Neuronal stem cell (in vitro differentiated cells): ENCODE results near the gene CDH12.

ENCODE experiments used
- DNase-seq: peaks from one replicate; pipeline ENCODE4 v3.0.0-alpha.2; 2013; ENCODE audit warnings: low spot score
- H2AFZ ChIP-seq: one replicate; pipeline ENCODE4 v1.6.1; 2013; ENCODE audit warnings: mild to moderate bottlenecking, low read length, inconsistent platforms
- H2AK5ac ChIP-seq: 2 replicates; pipeline ENCODE4 v1.6.1; 2013; ENCODE audit warnings: low read depth, mild to moderate bottlenecking, inconsistent platforms, low read length, moderate library complexity, mixed read lengths
- H2BK120ac ChIP-seq: 2 replicates; pipeline ENCODE4 v1.6.1; 2013; ENCODE audit warnings: low read depth, mild to moderate bottlenecking, inconsistent platforms, low read length, moderate library complexity, mixed read lengths
- H2BK12ac ChIP-seq: one replicate; pipeline ENCODE4 v1.6.1; 2013; ENCODE audit warnings: low read length, inconsistent platforms
- H2BK15ac ChIP-seq: 2 replicates; pipeline ENCODE4 v1.6.1; 2013; ENCODE audit warnings: mild to moderate bottlenecking, low read length, inconsistent platforms, mixed read lengths
- H2BK5ac ChIP-seq: one replicate; pipeline ENCODE4 v1.6.1; 2013; ENCODE audit warnings: inconsistent platforms, mild to moderate bottlenecking, low read length, moderate library complexity
- H3K14ac ChIP-seq: one replicate; pipeline ENCODE4 v1.6.1; 2013; ENCODE audit warnings: low read length, inconsistent platforms
- H3K18ac ChIP-seq: 2 replicates; pipeline ENCODE4 v1.6.1; 2013; ENCODE audit warnings: low read length, inconsistent platforms
- H3K23ac ChIP-seq: 2 replicates; pipeline ENCODE4 v1.6.1; 2013; ENCODE audit warnings: low read depth, mild to moderate bottlenecking, mixed read lengths, low read length, inconsistent platforms; ENCODE audit not compliant: poor library complexity
- H3K27ac ChIP-seq: replicated peaks from 3 replicates; pipeline ENCODE4 v1.5.1; 2013; ENCODE audit warnings: low read length, inconsistent platforms
- H3K27me3 ChIP-seq, 3 experiments: 2 replicates each; pipeline ENCODE4 v1.6.1; 2013; ENCODE audit warnings: low read length in 3 of 3, mild to moderate bottlenecking in 2 of 3, inconsistent platforms in 1 of 3, low read depth in 1 of 3, mixed read lengths in 1 of 3, moderate library complexity in 1 of 3; ENCODE audit not compliant: control insufficient read depth in 3 of 3, insufficient read depth in 3 of 3
- H3K36me3 ChIP-seq, 2 donors: replicated peaks in 1 of 2; 2 replicates each; pipeline ENCODE4 v1.6.1; 2013; ENCODE audit warnings: low read length in 2 of 2; ENCODE audit not compliant: control insufficient read depth in 2 of 2, insufficient read depth in 2 of 2
- H3K4ac ChIP-seq: 2 replicates; pipeline ENCODE4 v1.6.1; 2013; ENCODE audit warnings: inconsistent platforms, mild to moderate bottlenecking, low read length, moderate library complexity
- H3K4me1 ChIP-seq, 2 donors: 1 replicate in 1 of 2; 2 replicates in 1 of 2; pipeline ENCODE4 v1.6.1; 2013; ENCODE audit warnings: low read length in 2 of 2, low read depth in 1 of 2; ENCODE audit not compliant: control insufficient read depth in 2 of 2, insufficient read depth in 1 of 2
- H3K4me2 ChIP-seq: one replicate; pipeline ENCODE4 v1.6.1; 2013; ENCODE audit warnings: mild to moderate bottlenecking, low read length, inconsistent platforms; ENCODE audit not compliant: insufficient read depth, poor library complexity, severe bottlenecking
- H3K4me3 ChIP-seq, 2 donors: 2 replicates each; pipeline ENCODE4 v1.5.1; 2013; ENCODE audit warnings: low read length in 2 of 2, mild to moderate bottlenecking in 2 of 2, inconsistent platforms in 1 of 2, moderate library complexity in 1 of 2
- H3K79me1 ChIP-seq: one replicate; pipeline ENCODE4 v1.6.1; 2013; ENCODE audit warnings: low read depth, mild to moderate bottlenecking, inconsistent platforms, low read length, moderate library complexity
- H3K9ac ChIP-seq: one replicate; pipeline ENCODE4 v1.6.1; 2013; ENCODE audit warnings: mild to moderate bottlenecking, low read depth, low read length, inconsistent platforms; ENCODE audit not compliant: poor library complexity
- H3K9me3 ChIP-seq, 2 donors: replicated peaks in 1 of 2; 2 replicates each; pipeline versions ENCODE3 to v1.6.1; 2013; ENCODE audit warnings: low read length in 2 of 2, mild to moderate bottlenecking in 2 of 2, inconsistent platforms in 1 of 2, low read depth in 1 of 2, mixed read lengths in 1 of 2, moderate library complexity in 1 of 2; ENCODE audit not compliant: control insufficient read depth in 2 of 2, insufficient read depth in 1 of 2
- H4K8ac ChIP-seq: one replicate; pipeline ENCODE4 v1.6.1; 2013; ENCODE audit warnings: low read depth, mild to moderate bottlenecking, inconsistent platforms, low read length, moderate library complexity
- H4K91ac ChIP-seq: one replicate; pipeline ENCODE4 v1.6.1; 2013; ENCODE audit warnings: low read length, low read depth, mild to moderate bottlenecking, inconsistent platforms; ENCODE audit not compliant: poor library complexity
- WGBS, 2 donors: extraction: QIAGEN DNeasy Blood & Tissue Kit; methylation state at CpG; one replicate each; pipeline ENCODE4 v1.1.7; 2013; ENCODE audit warnings: missing lambda C conversion rate in 2 of 2, mixed read lengths in 1 of 2; ENCODE audit not compliant: insufficient read length in 2 of 2, insufficient replicate concordance in 1 of 2; ENCODE audit errors: extremely low coverage in 2 of 2; 5-methylcytosine and 5-hydroxymethylcytosine counted together

CDH12 gene

DNA sequence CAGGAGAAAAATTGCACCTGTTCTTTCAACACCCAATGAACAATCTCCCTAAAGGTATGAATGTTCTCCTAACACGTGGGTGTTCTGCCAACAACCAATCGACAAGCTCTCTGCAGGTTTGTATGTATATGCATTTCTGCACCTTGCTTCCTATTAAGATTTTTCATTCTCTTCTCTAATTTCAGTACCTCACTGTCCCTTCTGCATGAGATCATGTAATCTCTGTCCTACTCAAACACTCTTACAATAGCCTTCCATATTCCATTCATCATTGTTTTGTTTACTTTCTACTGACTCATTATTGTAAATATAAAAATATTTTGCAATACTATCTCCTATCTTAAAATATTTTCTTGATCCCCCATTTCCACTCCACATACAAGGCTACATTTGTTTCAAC is 382.0 kb downstream of the CDH12 start:
- Histone ChIP-seq H3K27me3 (no peaks in the 10 kb centered on the region), H3K79me1 (no peaks in the 10 kb centered on the region), H3K4ac (no peak overlapping the region), H4K8ac (no peak overlapping the region), H2AFZ (no peak overlapping the region), H2BK5ac (no peak overlapping the region), H3K36me3 (no peaks in the 10 kb centered on the region), H3K27ac (no peak overlapping the region), H4K91ac (no peak overlapping the region), H3K9ac (no peak overlapping the region), H3K18ac (no peak overlapping the region), H3K9me3 (no peaks in the 10 kb centered on the region), H2BK12ac (no peak overlapping the region), H3K4me1 (no peaks in the 10 kb centered on the region), H3K23ac (no peak overlapping the region), H2AK5ac (no peak overlapping the region), H3K4me2 (no peak overlapping the region), H2BK120ac (no peak overlapping the region), H3K14ac (no peak overlapping the region), H2BK15ac (no peak overlapping the region), H3K4me3 (no peak overlapping the region)
- DNase-seq: no peak
- WGBS, 2 donors: no CpG with 5 or more reads among the region's 2 CpGs

DNA sequence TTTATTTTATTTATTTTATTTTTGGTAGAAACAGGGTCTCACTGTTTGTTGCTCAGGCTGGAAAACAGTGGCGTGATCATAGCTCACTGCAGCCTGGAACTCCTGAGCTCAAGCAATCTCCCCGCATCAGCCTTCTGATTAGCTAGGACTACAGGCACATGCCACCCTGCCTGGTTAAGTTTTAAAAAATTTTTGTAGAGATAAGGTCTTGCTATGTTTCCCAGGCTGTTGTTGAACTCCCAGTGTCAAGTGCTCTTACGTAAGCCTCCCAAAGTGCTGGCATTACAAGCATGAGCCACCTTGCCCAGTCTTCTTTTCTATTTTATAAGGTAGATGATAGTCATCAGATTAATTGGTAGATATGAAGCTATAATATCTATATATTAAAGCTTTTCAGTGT is 382.7 kb downstream of the CDH12 start:
- H2BK5ac ChIP-seq: no peak overlapping the region
- no peak overlapping the region for H4K8ac ChIP-seq
- H2BK15ac ChIP-seq: no peak overlapping the region
- H3K4me2 ChIP-seq: no peak overlapping the region
- H4K91ac ChIP-seq: no peak overlapping the region
- H2AFZ ChIP-seq: no peak overlapping the region
- no peak overlapping the region for H3K23ac ChIP-seq
- H3K27me3 ChIP-seq: no peaks in the 10 kb centered on the region
- H3K4ac ChIP-seq: no peak overlapping the region
- H3K18ac ChIP-seq: no peak overlapping the region
- no peak overlapping the region for H3K14ac ChIP-seq
- no peaks in the 10 kb centered on the region for H3K36me3 ChIP-seq
- H3K9me3 ChIP-seq: no peaks in the 10 kb centered on the region
- H3K79me1 ChIP-seq: no peaks in the 10 kb centered on the region
- no peak overlapping the region for H3K27ac ChIP-seq
- H3K4me1 ChIP-seq: no peaks in the 10 kb centered on the region
- no peak overlapping the region for H3K4me3 ChIP-seq
- H3K9ac ChIP-seq: no peak overlapping the region
- no peak overlapping the region for H2BK120ac ChIP-seq
- H2AK5ac ChIP-seq: no peak overlapping the region
- WGBS, 2 donors: no CpG with 5 or more reads among the region's 3 CpGs
- H2BK12ac ChIP-seq: no peak overlapping the region
- DNase-seq: no peak

DNA sequence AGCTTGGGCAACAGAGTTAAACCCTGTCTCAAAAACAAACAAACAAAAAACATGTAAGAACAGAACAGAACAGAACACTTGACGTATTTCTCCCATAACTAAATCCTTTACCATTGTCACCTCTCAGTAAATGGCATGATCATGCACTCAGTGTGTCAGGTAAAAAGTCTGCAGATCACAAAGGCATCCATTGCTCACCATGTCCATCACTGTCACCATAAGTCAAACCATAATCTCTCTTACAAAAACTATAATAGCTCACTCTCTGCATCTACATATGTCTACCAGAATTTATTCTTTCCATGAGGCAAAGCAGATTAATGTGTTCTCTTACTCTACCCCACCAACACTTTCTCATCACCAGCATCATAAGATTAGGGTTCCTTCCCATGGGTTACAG is 387.5 kb downstream of the CDH12 start:
- H3K79me1 ChIP-seq: no peaks in the 10 kb centered on the region
- H4K8ac ChIP-seq: no peak overlapping the region
- H2AK5ac ChIP-seq: no peak overlapping the region
- H3K4me3 ChIP-seq: no peak overlapping the region
- no peak overlapping the region for H3K9ac ChIP-seq
- H3K36me3 ChIP-seq: no peaks in the 10 kb centered on the region
- H3K4me2 ChIP-seq: no peak overlapping the region
- no peaks in the 10 kb centered on the region for H3K27me3 ChIP-seq
- no peak overlapping the region for H2BK5ac ChIP-seq
- no peak for DNase-seq
- H3K18ac ChIP-seq: no peak overlapping the region
- H3K27ac ChIP-seq: no peak overlapping the region
- no CpG with 5 or more reads among the region's 1 CpG for WGBS, 2 donors
- H2BK15ac ChIP-seq: no peak overlapping the region
- no peaks in the 10 kb centered on the region for H3K4me1 ChIP-seq
- no peak overlapping the region for H2BK120ac ChIP-seq
- no peak overlapping the region for H3K4ac ChIP-seq
- no peak overlapping the region for H3K23ac ChIP-seq
- no peaks in the 10 kb centered on the region for H3K9me3 ChIP-seq
- no peak overlapping the region for H3K14ac ChIP-seq
- no peak overlapping the region for H2AFZ ChIP-seq
- H2BK12ac ChIP-seq: no peak overlapping the region
- no peak overlapping the region for H4K91ac ChIP-seq

DNA sequence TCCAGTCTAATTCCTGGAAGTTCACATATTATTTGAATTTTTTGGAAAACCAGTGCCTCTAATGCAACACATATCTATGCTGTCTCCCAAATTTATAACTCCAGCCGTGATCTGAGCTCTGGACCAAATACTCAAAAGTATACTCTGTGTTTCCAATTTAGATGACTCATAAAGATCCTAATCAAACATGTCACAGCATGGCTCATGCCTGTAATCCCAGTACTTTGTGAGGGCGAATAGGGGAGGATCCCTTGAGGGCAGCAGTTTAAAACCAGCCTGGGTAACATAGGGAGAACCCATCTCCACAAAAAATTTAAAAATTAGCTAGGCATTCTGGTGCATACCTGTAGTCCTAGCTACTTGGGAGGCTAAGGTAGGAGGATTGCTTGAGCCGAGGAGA is 388.0 kb downstream of the CDH12 start:
- H3K79me1 ChIP-seq: no peaks in the 10 kb centered on the region

More for the DNA sequence above, 388.0 kb downstream of the CDH12 start:
- Histone ChIP-seq H3K9ac (no peak overlapping the region), H2AFZ (no peak overlapping the region), H3K27ac (no peak overlapping the region), H2AK5ac (no peak overlapping the region), H3K4me1 (no peaks in the 10 kb centered on the region), H2BK5ac (no peak overlapping the region), H4K8ac (no peak overlapping the region), H3K23ac (no peak overlapping the region), H2BK12ac (no peak overlapping the region), H3K4ac (no peak overlapping the region), H3K9me3 (no peaks in the 10 kb centered on the region), H3K4me2 (no peak overlapping the region), H4K91ac (no peak overlapping the region), H3K27me3 (no peaks in the 10 kb centered on the region), H2BK120ac (no peak overlapping the region), H3K14ac (no peak overlapping the region), H3K18ac (no peak overlapping the region), H2BK15ac (no peak overlapping the region), H3K36me3 (no peaks in the 10 kb centered on the region), H3K4me3 (no peak overlapping the region)
- WGBS, 2 donors: no CpG with 5 or more reads among the region's 3 CpGs
- no peak for DNase-seq
